ENCODE results near the gene KSR2. TPM values are rescaled to one million over a fixed set of nuclear protein-coding genes. Genes with fewer than 3 reads are reported as not detected.

Gene KSR2
- total and polyA plus RNA-seq, 2 experiments from 2014 or later: under 0.01 to 0.02 TPM

- H3K27ac ChIP-seq: no peak overlapping the region
- TF ChIP-seq, protein P1, sequence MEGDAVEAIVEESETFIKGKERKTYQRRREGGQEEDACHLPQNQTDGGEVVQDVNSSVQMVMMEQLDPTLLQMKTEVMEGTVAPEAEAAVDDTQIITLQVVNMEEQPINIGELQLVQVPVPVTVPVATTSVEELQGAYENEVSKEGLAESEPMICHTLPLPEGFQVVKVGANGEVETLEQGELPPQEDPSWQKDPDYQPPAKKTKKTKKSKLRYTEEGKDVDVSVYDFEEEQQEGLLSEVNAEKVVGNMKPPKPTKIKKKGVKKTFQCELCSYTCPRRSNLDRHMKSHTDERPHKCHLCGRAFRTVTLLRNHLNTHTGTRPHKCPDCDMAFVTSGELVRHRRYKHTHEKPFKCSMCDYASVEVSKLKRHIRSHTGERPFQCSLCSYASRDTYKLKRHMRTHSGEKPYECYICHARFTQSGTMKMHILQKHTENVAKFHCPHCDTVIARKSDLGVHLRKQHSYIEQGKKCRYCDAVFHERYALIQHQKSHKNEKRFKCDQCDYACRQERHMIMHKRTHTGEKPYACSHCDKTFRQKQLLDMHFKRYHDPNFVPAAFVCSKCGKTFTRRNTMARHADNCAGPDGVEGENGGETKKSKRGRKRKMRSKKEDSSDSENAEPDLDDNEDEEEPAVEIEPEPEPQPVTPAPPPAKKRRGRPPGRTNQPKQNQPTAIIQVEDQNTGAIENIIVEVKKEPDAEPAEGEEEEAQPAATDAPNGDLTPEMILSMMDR (IDR thresholded peaks at IDR 0.05; ENCODE audit: low read depth, low read length): no peak
- H3K36me3 ChIP-seq: no peaks in the 10 kb centered on the region
- DNase-seq (ENCODE audit: low read depth in 1 of 2, low spot score in 1 of 2): no peak
- H3K9me3 ChIP-seq (ENCODE audit: low read depth): no peaks in the 10 kb centered on the region
- H3K4me1 ChIP-seq (ENCODE audit: low read depth): no peaks in the 10 kb centered on the region
- peaks cover 3% of the 10 kb centered on the region for H3K27me3 ChIP-seq
- H3K4me3 ChIP-seq: no peak overlapping the region
These were observed 193.6 kb downstream of the KSR2 start for GRCh38 chr12:117774941-117775775.

DNA sequence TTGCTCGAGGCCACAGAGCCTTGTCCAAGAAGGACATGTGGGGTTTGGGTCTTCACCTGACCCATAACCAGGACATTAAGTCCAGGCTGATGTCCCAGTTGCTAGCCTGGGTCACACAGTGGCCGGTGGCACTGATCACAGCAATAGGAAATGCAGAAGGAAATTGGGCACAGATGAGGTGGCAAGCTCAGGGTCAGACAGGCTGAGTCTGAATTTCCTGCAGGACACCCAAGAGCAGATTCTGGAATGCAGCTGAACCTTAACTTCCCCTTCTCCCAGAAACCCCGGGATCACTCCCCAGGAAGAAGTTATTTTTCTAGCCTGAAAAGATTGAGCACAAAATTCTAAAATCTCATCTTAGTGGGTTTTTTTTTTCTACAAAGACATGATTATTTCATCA lies 199.9 kb downstream of the KSR2 start:
- H3K4me3 ChIP-seq: no peak overlapping the region
- no peaks in the 10 kb centered on the region for H3K4me1 ChIP-seq (ENCODE audit: low read depth)
- H3K36me3 ChIP-seq: no peaks in the 10 kb centered on the region
- no peak for DNase-seq (ENCODE audit: low read depth in 1 of 2, low spot score in 1 of 2)
- peaks cover 5% of the 10 kb centered on the region for H3K9me3 ChIP-seq (ENCODE audit: low read depth)
- no peak overlapping the region for H3K27ac ChIP-seq
- TF ChIP-seq, protein P1 (IDR thresholded peaks at IDR 0.05; ENCODE audit: low read depth, low read length): no peak
- H3K27me3 ChIP-seq: no peaks in the 10 kb centered on the region

DNA sequence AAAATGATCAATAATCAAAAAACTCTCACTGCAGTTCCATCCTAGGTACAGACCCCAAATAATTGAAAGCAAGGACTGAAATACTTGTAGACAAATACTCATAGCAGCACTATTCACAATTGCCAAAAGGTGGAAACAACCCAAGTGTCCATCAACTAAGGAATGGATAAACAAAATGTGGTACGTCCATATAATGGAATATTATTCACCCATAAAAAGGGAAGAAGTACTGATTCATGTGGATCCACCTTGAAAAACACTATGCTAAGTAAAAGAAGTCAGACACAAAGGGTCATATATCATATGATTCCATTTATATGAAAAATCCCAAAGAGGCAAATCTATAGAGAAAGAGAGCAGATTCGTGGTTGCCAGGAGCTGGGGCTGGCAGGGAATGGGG lies 202.8 kb downstream of the KSR2 start:
- Histone ChIP-seq H3K27me3 (no peaks in the 10 kb centered on the region), H3K4me3 (no peak overlapping the region), H3K4me1 (ENCODE audit: low read depth) (no peaks in the 10 kb centered on the region), H3K27ac (no peak overlapping the region), H3K9me3 (ENCODE audit: low read depth) (peaks cover 5% of the 10 kb centered on the region), H3K36me3 (no peaks in the 10 kb centered on the region)
- DNase-seq (ENCODE audit: low read depth in 1 of 2, low spot score in 1 of 2): no peak
- TF ChIP-seq, protein P1 (IDR thresholded peaks at IDR 0.05; ENCODE audit: low read depth, low read length): no peak

- no peak for DNase-seq (ENCODE audit: low read depth in 1 of 2, low spot score in 1 of 2)
- Histone ChIP-seq H3K9me3 (ENCODE audit: low read depth) (peaks cover 5% of the 10 kb centered on the region), H3K36me3 (no peaks in the 10 kb centered on the region), H3K27ac (no peak overlapping the region), H3K4me1 (ENCODE audit: low read depth) (no peaks in the 10 kb centered on the region), H3K4me3 (no peak overlapping the region), H3K27me3 (no peaks in the 10 kb centered on the region)
- TF ChIP-seq, protein P1 (IDR thresholded peaks at IDR 0.05; ENCODE audit: low read depth, low read length): no peak
These were observed 206.6 kb downstream of the KSR2 start for GRCh38 chr12:117762143-117762542.

DNA sequence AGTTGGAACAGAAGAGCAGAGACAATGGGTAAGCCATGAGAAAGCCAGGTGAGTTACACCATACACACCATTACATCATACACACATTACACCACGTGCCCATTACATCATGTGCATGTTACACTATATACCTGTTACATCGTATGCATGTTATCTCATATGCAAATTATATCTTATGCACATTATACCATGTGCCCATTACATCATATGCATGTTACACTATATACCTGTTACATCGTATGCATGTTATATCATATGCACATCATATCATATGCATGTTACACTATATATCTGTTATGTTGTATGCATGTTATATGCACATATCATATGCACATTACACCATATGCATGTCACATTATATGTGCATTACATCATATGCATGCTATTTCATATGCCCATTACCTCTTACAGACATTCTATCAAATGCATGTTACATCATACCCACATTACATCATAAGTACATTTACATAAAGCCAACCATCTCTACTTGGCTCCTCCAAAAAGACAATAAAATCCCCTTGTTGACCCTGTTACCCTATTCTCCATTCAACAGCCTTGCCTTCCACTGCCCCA lies 207.2 kb downstream of the KSR2 start:
- H3K4me1 ChIP-seq (ENCODE audit: low read depth): no peaks in the 10 kb centered on the region
- no peaks in the 10 kb centered on the region for H3K27me3 ChIP-seq
- peaks cover 5% of the 10 kb centered on the region for H3K9me3 ChIP-seq (ENCODE audit: low read depth)
- H3K36me3 ChIP-seq: no peaks in the 10 kb centered on the region
- no peak overlapping the region for H3K4me3 ChIP-seq
- TF ChIP-seq, protein P1 (IDR thresholded peaks at IDR 0.05; ENCODE audit: low read depth, low read length): no peak
- no peak for DNase-seq (ENCODE audit: low read depth in 1 of 2, low spot score in 1 of 2)
- H3K27ac ChIP-seq: no peak overlapping the region
